ENCODE results near the gene TRIM40. TPM values are rescaled to one million over a fixed set of nuclear protein-coding genes. Genes with fewer than 3 reads are reported as not detected.
"Not testable (repeated sequence)": the region's sequence is repeated elsewhere in the genome, so short reads cannot be mapped to it uniquely, and the experiment has no call there.

Gene TRIM40
- total RNA-seq, 1 experiment from 2014 or later: not detected

GRCh38 chr6:30102970-30103871 is 32.7 kb upstream of the TRIM40 start:
- H3K36me3 ChIP-seq: no peaks in the 10 kb centered on the region
- no peaks in the 10 kb centered on the region for H3K9me3 ChIP-seq (replicated peaks)
- no peaks in the 10 kb centered on the region for H3K27me3 ChIP-seq
- peak; percentile 78 to 92 for DNase-seq
- peak overlapping the region; percentile 54 for H3K4me3 ChIP-seq
- H3K27ac ChIP-seq: no peak overlapping the region
- H3K4me1 ChIP-seq: peaks cover 4% of the 10 kb centered on the region; the same call in 1 of the 2 replicates

DNA sequence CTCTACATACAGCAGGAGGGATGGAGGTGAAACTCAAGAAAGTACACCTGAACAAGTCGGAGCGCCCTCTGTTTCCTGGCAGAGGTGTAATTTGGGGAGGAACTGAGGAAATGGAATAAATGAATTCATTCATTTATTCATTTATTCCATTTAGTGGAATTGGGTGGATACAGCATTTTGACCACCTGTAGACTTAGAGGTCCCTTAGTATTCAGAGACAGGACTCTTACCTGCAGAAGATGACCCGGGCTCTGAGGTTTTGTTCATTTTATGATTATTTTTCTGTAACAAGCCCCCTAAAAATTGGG is 32.1 kb upstream of the TRIM40 start:
- H3K9me3 ChIP-seq (replicated peaks): no peaks in the 10 kb centered on the region
- no peaks in the 10 kb centered on the region for H3K36me3 ChIP-seq
- H3K27me3 ChIP-seq: no peaks in the 10 kb centered on the region
- H3K27ac ChIP-seq: no peak overlapping the region
- H3K4me1 ChIP-seq: 0 out of 2 replicates have a peak, but pooled peaks cover 4% of the 10 kb centered on the region
- H3K4me3 ChIP-seq: no peak overlapping the region
- no peak for DNase-seq

GRCh38 chr6:30104661-30105060 is 31.3 kb upstream of the TRIM40 start:
- Histone ChIP-seq H3K4me1 (0 out of 2 replicates have a peak, but pooled peaks cover 4% of the 10 kb centered on the region), H3K27me3 (no peaks in the 10 kb centered on the region), H3K9me3 (replicated peaks) (no peaks in the 10 kb centered on the region), H3K4me3 (no peak overlapping the region), H3K36me3 (no peaks in the 10 kb centered on the region), H3K27ac (no peak overlapping the region)
- DNase-seq: no peak

GRCh38 chr6:30111266-30111856 is 24.6 kb upstream of the TRIM40 start:
- H3K9me3 ChIP-seq (replicated peaks): no peaks in the 10 kb centered on the region
- H3K27ac ChIP-seq: no peak overlapping the region
- no peaks in the 10 kb centered on the region for H3K36me3 ChIP-seq
- H3K4me1 ChIP-seq: no peaks in the 10 kb centered on the region
- H3K4me3 ChIP-seq: no peak overlapping the region
- no peak for DNase-seq
- peaks cover 4% of the 10 kb centered on the region; the same call in 1 of the 2 replicates for H3K27me3 ChIP-seq

DNA sequence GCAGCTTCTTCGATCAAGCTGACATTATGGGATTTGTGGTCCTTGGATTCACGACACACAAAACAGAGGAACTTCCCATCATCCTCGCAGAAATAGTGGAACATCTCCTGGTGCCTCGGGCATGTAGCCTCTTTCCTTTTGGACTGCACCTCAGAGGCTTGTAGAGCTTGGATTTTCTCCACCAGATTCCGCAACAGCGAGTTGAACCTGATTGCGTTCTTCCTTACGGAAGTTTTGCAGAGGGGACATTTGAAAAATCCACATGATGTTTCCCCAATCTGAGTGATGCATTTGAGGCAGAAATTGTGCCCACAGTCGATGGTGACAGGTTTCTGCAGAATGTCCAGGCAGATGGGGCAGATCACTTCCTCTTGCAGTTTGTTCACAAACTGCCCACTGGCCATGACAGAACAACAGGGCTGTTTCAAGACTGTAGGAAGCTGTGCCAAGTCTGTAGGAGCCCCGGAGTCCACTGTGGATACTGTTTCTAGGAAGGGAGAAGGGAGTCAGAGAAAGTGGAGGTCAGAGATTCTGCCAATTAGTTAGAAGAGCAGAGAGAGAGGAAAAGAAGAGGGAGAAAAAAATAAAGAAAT is 23.4 kb upstream of the TRIM40 start:
- no peak for DNase-seq
- peaks cover 4% of the 10 kb centered on the region; the same call in 1 of the 2 replicates for H3K27me3 ChIP-seq
- H3K27ac ChIP-seq: no peak overlapping the region
- H3K9me3 ChIP-seq (replicated peaks): no peaks in the 10 kb centered on the region
- no peaks in the 10 kb centered on the region for H3K4me1 ChIP-seq
- no peaks in the 10 kb centered on the region for H3K36me3 ChIP-seq
- no peak overlapping the region for H3K4me3 ChIP-seq

DNA sequence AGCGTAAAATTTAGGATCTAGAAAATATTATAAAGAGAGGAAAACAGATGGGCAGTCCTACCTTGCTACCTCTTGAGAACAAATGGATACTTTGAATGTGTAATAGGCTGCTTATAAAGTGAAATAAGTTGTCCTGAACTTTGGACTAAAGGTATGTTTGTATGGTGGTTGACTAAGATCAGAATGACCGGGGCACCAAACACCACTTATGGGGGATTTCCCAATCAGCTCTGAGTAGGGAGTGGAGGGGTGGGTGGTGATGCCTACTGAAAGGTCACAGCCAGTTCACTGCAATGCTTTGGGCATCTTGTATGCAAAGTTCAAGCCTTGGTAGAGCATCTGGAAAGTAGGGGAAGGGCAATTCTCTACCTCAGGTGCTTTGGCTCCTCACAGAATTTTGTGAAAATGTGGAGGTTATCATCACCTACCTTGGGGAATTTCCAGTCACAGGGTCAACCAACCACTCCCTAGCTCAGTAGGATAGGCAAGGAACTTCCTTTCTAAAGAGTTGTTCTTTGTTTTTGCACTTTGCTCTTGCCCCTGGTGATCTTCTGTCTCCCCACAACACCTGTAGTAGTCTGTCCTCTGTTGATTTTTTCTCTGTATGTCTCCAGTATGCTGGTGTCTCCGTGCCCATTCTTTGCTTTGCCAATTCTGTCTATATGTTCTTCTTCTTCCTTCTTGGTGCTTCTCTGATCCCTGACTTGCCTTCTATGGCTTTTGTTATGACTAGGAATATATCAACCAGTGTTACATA is 22.8 kb upstream of the TRIM40 start, which contains the start of gene TRIM31:
TRIM31 (minus strand) TSS at position 88 of the 757 bp plus-strand sequence. CDS start 285 bp downstream, outside the sequence.
- no peaks in the 10 kb centered on the region for H3K4me1 ChIP-seq
- no peaks in the 10 kb centered on the region for H3K36me3 ChIP-seq
- peaks cover 4% of the 10 kb centered on the region; the same call in 1 of the 2 replicates for H3K27me3 ChIP-seq
- no peaks in the 10 kb centered on the region for H3K9me3 ChIP-seq (replicated peaks)
- no peak within 1 kb of the TSS for H3K27ac ChIP-seq
- no peak within 1 kb of the TSS for H3K4me3 ChIP-seq
- DNase-seq: no peak

- Histone ChIP-seq H3K36me3 (no peaks in the 10 kb centered on the region), H3K4me3 (no peak overlapping the region), H3K27me3 (peaks cover 4% of the 10 kb centered on the region; the same call in 1 of the 2 replicates), H3K4me1 (no peaks in the 10 kb centered on the region), H3K9me3 (replicated peaks) (no peaks in the 10 kb centered on the region), H3K27ac (no peak overlapping the region)
- no peak for DNase-seq
These were observed 22.1 kb upstream of the TRIM40 start for GRCh38 chr6:30113841-30114240.

GRCh38 chr6:30116724-30117123 is 19.2 kb upstream of the TRIM40 start:
- no peaks in the 10 kb centered on the region for H3K36me3 ChIP-seq
- no peak overlapping the region for H3K27ac ChIP-seq
- H3K27me3 ChIP-seq: peaks cover 4% of the 10 kb centered on the region; the same call in 1 of the 2 replicates
- H3K9me3 ChIP-seq (replicated peaks): no peaks in the 10 kb centered on the region
- no peak for DNase-seq
- no peak overlapping the region for H3K4me3 ChIP-seq
- H3K4me1 ChIP-seq: no peaks in the 10 kb centered on the region

- H3K4me1 ChIP-seq; DNase-seq; H3K9me3 ChIP-seq (replicated peaks); H3K27ac ChIP-seq; H3K36me3 ChIP-seq; H3K4me3 ChIP-seq; H3K27me3 ChIP-seq: not testable (repeated sequence)
These were observed 17.2 kb upstream of the TRIM40 start for GRCh38 chr6:30118691-30119090.

DNA sequence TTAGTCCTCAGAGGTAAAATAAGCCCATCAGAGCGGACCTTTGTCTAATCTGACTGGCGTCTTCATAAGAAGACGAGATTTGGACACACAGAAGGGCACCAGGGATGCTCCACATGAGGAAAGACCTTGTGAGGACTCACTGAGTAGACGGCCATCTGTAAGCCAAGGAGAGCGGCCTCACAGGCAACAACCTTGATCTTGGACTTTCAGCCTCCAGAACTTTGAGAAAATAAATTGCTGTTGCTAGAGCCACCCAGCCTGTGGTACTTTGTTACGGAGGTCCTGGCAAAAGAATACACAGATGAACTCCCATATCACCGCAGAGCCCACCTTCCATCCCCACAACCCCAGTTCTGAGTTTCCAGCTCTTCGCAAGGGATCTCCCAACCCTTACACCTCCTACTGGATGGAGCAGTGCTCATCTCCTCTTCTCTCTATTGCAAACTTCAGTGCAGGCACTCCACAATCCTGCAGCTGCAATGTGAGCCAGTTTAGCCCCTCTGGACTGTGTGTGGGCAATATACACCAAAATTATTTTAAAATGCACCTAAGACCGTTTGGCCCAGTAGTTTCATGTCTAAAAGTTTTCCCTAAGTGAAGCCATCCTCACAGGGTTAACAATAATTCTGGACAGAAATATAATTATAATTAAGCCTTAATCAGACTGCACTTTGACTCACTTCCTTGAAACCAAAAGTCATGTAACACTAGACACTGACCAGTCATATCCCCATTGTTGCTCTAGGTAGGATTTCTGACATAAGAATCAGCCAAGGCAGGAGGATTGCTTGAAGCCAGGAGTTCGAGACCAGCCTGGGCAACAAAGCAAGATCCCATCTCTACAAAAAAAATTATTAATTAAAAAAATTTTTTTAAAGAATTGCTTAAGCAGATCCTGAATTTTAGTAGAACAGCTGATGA is 14.2 kb upstream of the TRIM40 start:
- DNase-seq: no peak
- Histone ChIP-seq H3K36me3 (no peaks in the 10 kb centered on the region), H3K27me3 (no peaks in the 10 kb centered on the region), H3K4me3 (no peak overlapping the region), H3K4me1 (no peaks in the 10 kb centered on the region), H3K9me3 (replicated peaks) (no peaks in the 10 kb centered on the region), H3K27ac (no peak overlapping the region)

GRCh38 chr6:30122515-30122914 is 13.4 kb upstream of the TRIM40 start:
- no peak for DNase-seq
- Histone ChIP-seq H3K36me3 (no peaks in the 10 kb centered on the region), H3K27me3 (no peaks in the 10 kb centered on the region), H3K9me3 (replicated peaks) (no peaks in the 10 kb centered on the region), H3K27ac (no peak overlapping the region), H3K4me1 (no peaks in the 10 kb centered on the region), H3K4me3 (no peak overlapping the region)

GRCh38 chr6:30127238-30128093 is 8.5 kb upstream of the TRIM40 start:
- Histone ChIP-seq H3K4me1 (peaks cover 5% of the 10 kb centered on the region; the same call in 1 of the 2 replicates), H3K27ac (no peak overlapping the region), H3K36me3 (no peaks in the 10 kb centered on the region), H3K27me3 (peaks cover 4% of the 10 kb centered on the region; the same call in 1 of the 2 replicates), H3K4me3 (no peak overlapping the region), H3K9me3 (replicated peaks) (no peaks in the 10 kb centered on the region)
- peak in 1 of 2 experiments; percentile 18 for DNase-seq

Data from SJCRH30 (cell line).